ENCODE data around the gene ZDHHC14. TPM values are rescaled to one million over a fixed set of nuclear protein-coding genes. Genes with fewer than 3 reads are reported as not detected.

Gene ZDHHC14
- total and polyA plus RNA-seq, 2 of the 8 experiments (the other 6 are each of a cell fraction or from before 2014, with no cell fraction given), result 2.9 to 5.3 TPM

DNA sequence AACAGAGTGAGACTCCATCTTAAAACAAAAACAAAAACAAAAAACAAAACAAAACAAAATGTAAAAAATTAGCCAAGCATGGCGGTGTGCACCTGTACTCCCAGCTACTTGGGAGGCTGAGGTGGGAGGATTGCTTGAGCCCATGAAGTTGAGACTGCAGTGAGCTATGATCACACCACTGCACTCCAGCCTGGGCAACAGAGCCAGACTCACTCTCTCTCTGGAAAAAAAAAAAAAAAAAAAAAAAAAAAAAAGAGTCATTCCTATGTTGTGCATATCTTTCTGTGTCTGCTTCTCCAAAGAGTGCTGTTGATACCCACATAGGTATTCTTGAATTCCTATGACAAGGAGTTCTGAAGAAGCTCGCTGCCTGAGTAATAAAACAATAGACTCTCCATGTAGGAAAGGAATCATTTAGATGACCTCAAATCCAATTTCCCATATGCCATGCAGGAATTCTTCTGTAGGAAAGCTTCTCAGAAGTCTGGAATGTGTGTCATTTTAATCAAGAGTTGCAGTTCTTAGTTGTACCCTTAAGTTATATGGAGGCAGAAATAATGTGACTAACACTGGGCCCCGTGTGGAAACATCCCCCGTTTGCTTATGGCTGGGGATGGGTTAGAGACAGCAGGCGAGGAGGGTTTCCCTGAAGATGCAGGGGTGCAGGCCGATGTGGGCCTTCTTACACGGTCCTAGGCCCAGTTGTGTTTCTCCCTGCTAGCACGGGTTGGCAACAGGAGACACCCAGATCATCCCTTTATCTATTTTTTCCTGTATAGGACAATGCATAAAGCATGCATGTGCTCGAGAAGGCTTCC is 79.4 kb downstream of the ZDHHC14 start:
- Histone ChIP-seq H3K4me2 (ENCODE audit: insufficient read depth in 1 of 2, low read depth in 2 of 2, low read length in 2 of 2) (no peak overlapping the region), H3K23me2 (ENCODE audit: low read depth, low read length) (no peaks in the 10 kb centered on the region), H4K5ac (ENCODE audit: insufficient read length, low read depth, low read length) (no peak overlapping the region), H2AK5ac (ENCODE audit: low read depth, low read length) (no peak overlapping the region), H3K14ac (ENCODE audit: insufficient read length) (no peak overlapping the region), H2BK5ac (ENCODE audit: low read depth, low read length) (no peak overlapping the region), H4K91ac (replicated peaks; ENCODE audit: insufficient read length, low read length) (no peak overlapping the region), H3K79me2 (ENCODE audit: control insufficient read depth in 1 of 2, insufficient read depth in 2 of 2, low read length in 2 of 2) (no peaks in the 10 kb centered on the region), H3K27me3 (replicated peaks in 1 of 4; ENCODE audit: control insufficient read depth in 3 of 4, extremely low read depth in 1 of 4, insufficient read depth in 3 of 4, low read length in 3 of 4) (no peaks in the 10 kb centered on the region), H3K4me3 (ENCODE audit: extremely low read depth in 1 of 4, insufficient read depth in 2 of 4, low read depth in 3 of 4, low read length in 4 of 4) (no peak overlapping the region), H3K4ac (replicated peaks; ENCODE audit: insufficient read length, low read depth, low read length) (no peak overlapping the region), H3K4me1 (replicated peaks in 1 of 4; ENCODE audit: control insufficient read depth in 3 of 4, insufficient read depth in 4 of 4, low read length in 3 of 4) (peaks cover 0 to 8% (median 2%) of the 10 kb centered on the region in 4 experiments; a peak in 6 of 7 replicates), H2BK15ac (ENCODE audit: low read length) (no peak overlapping the region), H2BK120ac (replicated peaks; ENCODE audit: low read depth, low read length) (no peak overlapping the region), H3K27ac (ENCODE audit: low read depth, low read length) (no peak overlapping the region), H3K79me1 (ENCODE audit: low read depth, low read length) (no peaks in the 10 kb centered on the region), H4K8ac (ENCODE audit: extremely low read depth, insufficient read depth, low read length) (no peak overlapping the region), H3K23ac (ENCODE audit: insufficient read length) (no peak overlapping the region), H4K20me1 (replicated peaks in 1 of 2; ENCODE audit: control insufficient read depth in 1 of 2, insufficient read depth in 2 of 2, low read length in 2 of 2) (no peaks in the 10 kb centered on the region), H3K9me3 (ENCODE audit: insufficient read depth in 2 of 2, low read depth in 1 of 2, low read length in 1 of 2) (no peaks in the 10 kb centered on the region), H2BK20ac (ENCODE audit: low read length) (no peak overlapping the region), H2BK12ac (ENCODE audit: low read depth, low read length) (no peak overlapping the region), H3K9ac (replicated peaks in 1 of 4; ENCODE audit: extremely low read depth in 1 of 4, low read depth in 3 of 4, low read length in 3 of 4) (no peak overlapping the region), H3K56ac (replicated peaks; ENCODE audit: insufficient read length, low read depth, low read length) (no peak overlapping the region), H2AFZ (ENCODE audit: low read length) (no peak overlapping the region), H3K18ac (ENCODE audit: extremely low read depth, low read length) (no peak overlapping the region), H3K36me3 (ENCODE audit: control insufficient read depth in 2 of 4, insufficient read depth in 4 of 4, low read length in 3 of 4) (no peaks in the 10 kb centered on the region)
- TF ChIP-seq KDM4A (IDR thresholded peaks at IDR 0.05; ENCODE audit: low read depth, low read length, severe bottlenecking) (no peak), SP1 (IDR thresholded peaks at IDR 0.05; ENCODE audit: low read depth, low read length) (no peak), BRCA1 (IDR thresholded peaks at IDR 0.05; ENCODE audit: low read depth, low read length) (no peak), BCL11A (IDR thresholded peaks at IDR 0.05; ENCODE audit: low read depth in 2 of 2, low read length in 2 of 2) (no peak), SUZ12 (IDR thresholded peaks at IDR 0.05; ENCODE audit: low read length) (no peak), EGR1 (IDR thresholded peaks at IDR 0.05; ENCODE audit: borderline replicate concordance, low read depth, low read length) (no peak), YY1 (IDR thresholded peaks at IDR 0.05; ENCODE audit: low read depth, low read length) (no peak), RNF2 (IDR thresholded peaks at IDR 0.05; ENCODE audit: borderline replicate concordance, low read depth, low read length, missing control alignments, poor library complexity, severe bottlenecking) (no peak), KDM1A (IDR thresholded peaks at IDR 0.05; ENCODE audit: borderline replicate concordance, low read length) (no peak)
- FAIRE-seq (no peak), DNase-seq (ENCODE audit: low read depth in 1 of 2, low spot score in 2 of 2) (no peak)
- ChIA-PET POLR2A (ENCODE audit: partially characterized antibody) (interaction anchor here (0.6 kb wide), 1 partner anchor 250 kb away, joined by 5 read pairs; no protein-coding TSS in a partner anchor), CTCF (ENCODE audit: partially characterized antibody) (interaction anchor here (1.2 to 5.3 kb wide), 3 partner anchors 10 to 136 kb away, joined by 3 to 34 read pairs (median 6); no protein-coding TSS in a partner anchor)
- WGBS, 2 experiments (ENCODE audit: extremely low coverage in 1 of 2, insufficient coverage in 1 of 2, insufficient read length in 1 of 2, insufficient replicate concordance in 2 of 2, low coverage in 1 of 2, low lambda C conversion rate in 2 of 2, missing lambda C conversion rate in 1 of 2), result 83% methylated on average over 9 of the region's 9 CpGs; no CpG with 5 or more reads in 1 of the 2 experiments
